ENCODE measurements around the gene APLP2. TPM values are rescaled to one million over a fixed set of nuclear protein-coding genes. Genes with fewer than 3 reads are reported as not detected.

APLP2 gene
- total and polyA plus RNA-seq, 9 of the 15 experiments (the other 6 are each of a cell fraction or from before 2014, with no cell fraction given): 17.4 to 164 (median 118) TPM

- peak; percentile 15 for TF ChIP-seq PRDM10 (IDR thresholded peaks at IDR 0.05; ENCODE audit: partially characterized antibody)
- TF ChIP-seq TARDBP (IDR thresholded peaks at IDR 0.05): no peak
- no peak for TF ChIP-seq ZNF507 (tag; conservative IDR thresholded peaks at IDR 0.05)
- TF ChIP-seq HINFP (tag; conservative IDR thresholded peaks at IDR 0.05; ENCODE audit: low read depth): no peak
- no peak for TF ChIP-seq ARHGAP35 (IDR thresholded peaks at IDR 0.05; ENCODE audit: partially characterized antibody)
- TF ChIP-seq NR2C2 (CRISPR knock-in tag; IDR thresholded peaks at IDR 0.05): no peak; the same call in 1 of the 2 replicates
- peak; percentile 24; the same call in 1 of the 2 replicates for TF ChIP-seq NR2C2 (tag; IDR thresholded peaks at IDR 0.05)
- no peak for TF ChIP-seq VEZF1 (CRISPR knock-in tag; IDR thresholded peaks at IDR 0.05)
- peak; percentile 66; the same call in 1 of the 2 replicates for TF ChIP-seq GATAD2B (IDR thresholded peaks at IDR 0.05; ENCODE audit: borderline replicate concordance)
- 0 out of 6 replicates have a peak, but pooled peaks of 1 of the 3 experiments have one; percentile 6 for TF ChIP-seq CTCF (IDR thresholded peaks at IDR 0.05 in 2 of 3, conservative IDR thresholded peaks at IDR 0.05 in 1 of 3; ENCODE audit: insufficient read depth in 2 of 3, low read depth in 1 of 3, low read length in 3 of 3)
- TF ChIP-seq ZNF551 (CRISPR knock-in tag; IDR thresholded peaks at IDR 0.05): no peak
- no peak for TF ChIP-seq MCM3 (IDR thresholded peaks at IDR 0.05)
- peak; percentile 51 to 88; a peak in 1 of 4 replicates for TF ChIP-seq UBTF (IDR thresholded peaks at IDR 0.05; ENCODE audit: borderline replicate concordance in 1 of 2, low read depth in 2 of 2, low read length in 2 of 2)
- no peak for TF ChIP-seq MYNN (IDR thresholded peaks at IDR 0.05)
- TF ChIP-seq MYNN (CRISPR knock-in tag; IDR thresholded peaks at IDR 0.05): no peak
- TF ChIP-seq PHF8 (IDR thresholded peaks at IDR 0.05; ENCODE audit: borderline replicate concordance, low read length): peak; percentile 76; the same call in 1 of the 2 replicates
- TF ChIP-seq MCM5 (IDR thresholded peaks at IDR 0.05; ENCODE audit: low read depth): no peak
Observed at GRCh38 chr11:130068986-130069658, 572 bp upstream of the APLP2 start (continued).
